Left lung (tissue), 10 donors: ENCODE measurements around the gene EPS8. TPM values are rescaled to one million over a fixed set of nuclear protein-coding genes. Genes with fewer than 3 reads are reported as not detected.

Experiments used
- ATAC-seq: fragments of 200-7000 bp; cut with Tn5 transposase; one replicate; pipeline ENCODE4 v1.9.1; 2020; ENCODE audit warnings: moderate library complexity
- DNase-seq, 4 donors: peaks; one replicate each; pipeline ENCODE4 v3.0.0-alpha.2; 2013 to 2020
- H3K27ac ChIP-seq, 2 donors: fragments of 200-600 bp; sonication (generic) in 1 of 2; one replicate each; pipeline versions ENCODE4 v1.5.0 to v1.8.0; 2020 to 2021
- H3K27me3 ChIP-seq, 2 donors: fragments of 200-600 bp; sonication (generic) in 1 of 2; one replicate each; pipeline versions ENCODE4 v1.5.0 to v1.8.0; 2020 to 2021
- H3K36me3 ChIP-seq, 2 donors: fragments of 200-600 bp; sonication (generic) in 1 of 2; one replicate each; pipeline versions ENCODE4 v1.5.0 to v1.8.0; 2020 to 2021
- H3K4me1 ChIP-seq, 2 donors: fragments of 200-600 bp; one replicate each; pipeline ENCODE4 v1.8.0; 2021
- H3K4me3 ChIP-seq, 2 donors: fragments of 200-600 bp; sonication (generic) in 1 of 2; one replicate each; pipeline versions ENCODE4 v1.5.0 to v1.8.0; 2020 to 2021; ENCODE audit warnings: mild to moderate bottlenecking in 1 of 2
- H3K9me3 ChIP-seq, 2 donors: fragments of 200-600 bp; sonication (generic) in 1 of 2; one replicate each; pipeline versions ENCODE4 v1.5.0 to v1.8.0; 2020 to 2021
- CTCF ChIP-seq, 2 donors: fragments of 200-600 bp; sonication (generic) in 1 of 2; IDR thresholded peaks; one replicate each; pipeline versions ENCODE4 v1.5.0 to v1.8.0; 2021; ENCODE audit warnings: antibody characterized with exemption in 2 of 2
- intact Hi-C, 2 donors: fragments of 100-400 bp; cut with DNase I; formaldehyde crosslinking; loops; one replicate each; pipeline versions ENCODE4 v1.11.2 to v1.14.2; 2022
- polyA plus RNA-seq, 6 donors: library from polyadenylated mRNA; unstranded; fragments of 120-200 nt; gene quantifications; one replicate each; pipeline ENCODE4 v1.2.1, GENCODE V29; 2013; ENCODE audit not compliant: insufficient read length in 6 of 6
- total RNA-seq, 2 donors: library from RNA; stranded (reverse); fragmentation: NEBNext Ultra II Directional; extraction: Animal tissue kit (Norgen Biotek cat#: 25700); gene quantifications; one replicate each; pipeline ENCODE4 v1.2.1, GENCODE V29; 2021
- donor health status: DM: no; HTN: yes; CAD: no.
- donor health status: DM: no; HTN: no; CAD: no.

Gene EPS8
- total and polyA plus RNA-seq, 8 donors, result 29.0 to 64.8 (median 42.6) TPM

- Histone ChIP-seq H3K36me3 (no peaks in the 10 kb centered on the region), H3K27ac (no peak overlapping the region), H3K27me3 (no peaks in the 10 kb centered on the region), H3K4me1 (no peaks in the 10 kb centered on the region), H3K4me3 (no peak overlapping the region), H3K9me3 (no peaks in the 10 kb centered on the region)
- TF ChIP-seq CTCF (IDR thresholded peaks at IDR 0.05), result no peak
- no peak for DNase-seq
- intact Hi-C loops, result no loop called here
- ATAC-seq, result no peak
Measured at GRCh38 chr12:15774819-15775218, 14.4 kb downstream of the EPS8 start.

GRCh38 chr12:15772405-15773018 is 16.7 kb downstream of the EPS8 start:
- DNase-seq (peak in 2 of 4 donors; percentile 12 to 40), ATAC-seq (peak; percentile 25)
- Histone ChIP-seq H3K27ac (no peak overlapping the region), H3K27me3 (no peaks in the 10 kb centered on the region), H3K4me3 (no peak overlapping the region), H3K9me3 (no peaks in the 10 kb centered on the region), H3K36me3 (no peaks in the 10 kb centered on the region), H3K4me1 (no peaks in the 10 kb centered on the region)
- intact Hi-C loops, result no loop called here
- TF ChIP-seq CTCF (IDR thresholded peaks at IDR 0.05), result peak in 1 of 2 donors; percentile 26

GRCh38 chr12:15770581-15770980 is 18.6 kb downstream of the EPS8 start:
- Histone ChIP-seq H3K4me1 (no peaks in the 10 kb centered on the region), H3K27me3 (no peaks in the 10 kb centered on the region), H3K36me3 (no peaks in the 10 kb centered on the region), H3K4me3 (no peak overlapping the region), H3K27ac (no peak overlapping the region), H3K9me3 (no peaks in the 10 kb centered on the region)
- intact Hi-C loops, result no loop called here
- ATAC-seq, result no peak
- no peak for DNase-seq
- no peak for TF ChIP-seq CTCF (IDR thresholded peaks at IDR 0.05)

GRCh38 chr12:15770021-15770420 is 19.2 kb downstream of the EPS8 start:
- Histone ChIP-seq H3K4me3 (no peak overlapping the region), H3K27ac (no peak overlapping the region), H3K9me3 (no peaks in the 10 kb centered on the region), H3K36me3 (no peaks in the 10 kb centered on the region), H3K27me3 (no peaks in the 10 kb centered on the region), H3K4me1 (no peaks in the 10 kb centered on the region)
- no peak for TF ChIP-seq CTCF (IDR thresholded peaks at IDR 0.05)
- DNase-seq, result no peak
- no peak for ATAC-seq
- intact Hi-C loops, result no loop called here

GRCh38 chr12:15769586-15769985 is 19.6 kb downstream of the EPS8 start:
- no peaks in the 10 kb centered on the region for H3K4me1 ChIP-seq
- H3K36me3 ChIP-seq, result no peaks in the 10 kb centered on the region
- DNase-seq, result no peak
- ATAC-seq, result no peak
- no peaks in the 10 kb centered on the region for H3K9me3 ChIP-seq
- H3K4me3 ChIP-seq, result no peak overlapping the region
- intact Hi-C loops, result no loop called here
- no peak overlapping the region for H3K27ac ChIP-seq
- no peak for TF ChIP-seq CTCF (IDR thresholded peaks at IDR 0.05)
- H3K27me3 ChIP-seq, result no peaks in the 10 kb centered on the region
